ENCODE results near the gene CAMTA1. TPM values are rescaled to one million over a fixed set of nuclear protein-coding genes. Genes with fewer than 3 reads are reported as not detected.

CAMTA1 gene
- total RNA-seq, 1 experiment from 2014 or later = 82.2 TPM

DNA sequence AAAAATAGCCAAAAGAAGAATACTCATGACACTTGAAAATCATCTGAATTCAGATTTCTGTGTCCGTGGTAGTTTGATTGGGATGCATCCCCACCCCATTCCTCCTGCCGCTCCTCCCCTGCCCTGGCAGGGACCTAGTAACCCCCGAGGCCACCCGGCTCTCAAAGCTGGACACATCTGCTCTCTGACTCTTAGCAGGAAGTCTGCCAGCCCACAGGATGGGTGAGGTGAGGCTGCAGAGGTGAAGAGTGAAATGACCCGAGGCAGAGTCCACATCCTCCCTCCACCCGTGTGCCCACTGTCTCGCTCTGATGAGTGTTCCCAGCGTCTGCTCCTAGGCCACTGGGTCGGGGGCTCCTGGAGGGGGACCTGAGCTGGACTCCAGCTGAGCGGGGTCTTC is 677.4 kb downstream of the CAMTA1 start:
- H3K4me3 ChIP-seq (ENCODE audit: low read depth in 2 of 2, low read length in 2 of 2) = no peak overlapping the region
- DNase-seq (ENCODE audit: low read depth, low spot score) (no peak), ATAC-seq (no peak)
- H3K27ac ChIP-seq (ENCODE audit: low read length) = no peak overlapping the region
- ChIA-PET CTCF (no interaction called here), POLR2A (no interaction called here)
- no peaks in the 10 kb centered on the region for H3K4me1 ChIP-seq (ENCODE audit: control insufficient read depth, insufficient read depth, low read length)
- no peaks in the 10 kb centered on the region for H3K27me3 ChIP-seq (ENCODE audit: control insufficient read depth, insufficient read depth, low read length)
- no TSS peak for BruUV-seq (replicated peaks)
- in situ Hi-C loops (cut with HindIII; ENCODE audit: low pct_unique_long_range_greater_than_20kb, low sequenced_read_pairs) (no loop called here), intact Hi-C loops (cut with micrococcal nuclease; ENCODE audit: unreplicated experiment) (no loop called here)
- H3K9me3 ChIP-seq (ENCODE audit: control insufficient read depth, insufficient read depth, low read depth, low read length) = no peaks in the 10 kb centered on the region
- no peaks in the 10 kb centered on the region for H3K36me3 ChIP-seq (ENCODE audit: control insufficient read depth, insufficient read depth, low read length)
- TF ChIP-seq POLR2AphosphoS5 (IDR thresholded peaks at IDR 0.05; ENCODE audit: low read depth, low read length) (no peak), TCF7L2 (IDR thresholded peaks at IDR 0.05; ENCODE audit: low read depth, low read length) (no peak)
- TF ChIP-seq, protein P1, sequence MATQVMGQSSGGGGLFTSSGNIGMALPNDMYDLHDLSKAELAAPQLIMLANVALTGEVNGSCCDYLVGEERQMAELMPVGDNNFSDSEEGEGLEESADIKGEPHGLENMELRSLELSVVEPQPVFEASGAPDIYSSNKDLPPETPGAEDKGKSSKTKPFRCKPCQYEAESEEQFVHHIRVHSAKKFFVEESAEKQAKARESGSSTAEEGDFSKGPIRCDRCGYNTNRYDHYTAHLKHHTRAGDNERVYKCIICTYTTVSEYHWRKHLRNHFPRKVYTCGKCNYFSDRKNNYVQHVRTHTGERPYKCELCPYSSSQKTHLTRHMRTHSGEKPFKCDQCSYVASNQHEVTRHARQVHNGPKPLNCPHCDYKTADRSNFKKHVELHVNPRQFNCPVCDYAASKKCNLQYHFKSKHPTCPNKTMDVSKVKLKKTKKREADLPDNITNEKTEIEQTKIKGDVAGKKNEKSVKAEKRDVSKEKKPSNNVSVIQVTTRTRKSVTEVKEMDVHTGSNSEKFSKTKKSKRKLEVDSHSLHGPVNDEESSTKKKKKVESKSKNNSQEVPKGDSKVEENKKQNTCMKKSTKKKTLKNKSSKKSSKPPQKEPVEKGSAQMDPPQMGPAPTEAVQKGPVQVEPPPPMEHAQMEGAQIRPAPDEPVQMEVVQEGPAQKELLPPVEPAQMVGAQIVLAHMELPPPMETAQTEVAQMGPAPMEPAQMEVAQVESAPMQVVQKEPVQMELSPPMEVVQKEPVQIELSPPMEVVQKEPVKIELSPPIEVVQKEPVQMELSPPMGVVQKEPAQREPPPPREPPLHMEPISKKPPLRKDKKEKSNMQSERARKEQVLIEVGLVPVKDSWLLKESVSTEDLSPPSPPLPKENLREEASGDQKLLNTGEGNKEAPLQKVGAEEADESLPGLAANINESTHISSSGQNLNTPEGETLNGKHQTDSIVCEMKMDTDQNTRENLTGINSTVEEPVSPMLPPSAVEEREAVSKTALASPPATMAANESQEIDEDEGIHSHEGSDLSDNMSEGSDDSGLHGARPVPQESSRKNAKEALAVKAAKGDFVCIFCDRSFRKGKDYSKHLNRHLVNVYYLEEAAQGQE (IDR thresholded peaks at IDR 0.05; ENCODE audit: insufficient read depth in 1 of 2, low read depth in 2 of 2, low read length in 1 of 2) = no peak

DNA sequence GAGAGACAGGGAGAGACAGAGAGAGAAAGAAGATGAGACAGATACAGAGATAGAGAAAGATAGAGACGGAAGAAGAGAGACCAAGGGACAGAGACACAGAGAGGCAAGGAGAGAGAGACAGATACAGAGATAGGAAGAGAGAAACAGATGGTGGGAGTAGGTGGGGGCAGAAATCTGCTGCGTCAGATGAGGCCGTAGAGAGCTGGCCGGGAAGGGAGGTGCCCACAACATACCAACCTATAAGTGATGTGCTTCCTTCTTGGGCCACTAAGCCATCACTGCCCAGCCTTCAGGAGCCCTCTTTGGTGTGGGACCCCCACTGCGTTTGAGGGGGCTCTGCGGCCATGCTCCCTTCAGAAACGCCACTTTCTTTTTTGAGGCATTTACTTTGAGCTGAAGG is 678.3 kb downstream of the CAMTA1 start:
- H3K36me3 ChIP-seq (ENCODE audit: control insufficient read depth, insufficient read depth, low read length) = no peaks in the 10 kb centered on the region
- intact Hi-C loops (cut with micrococcal nuclease; ENCODE audit: unreplicated experiment) = no loop called here
- H3K4me3 ChIP-seq (ENCODE audit: low read depth in 2 of 2, low read length in 2 of 2) = no peak overlapping the region
- H3K27me3 ChIP-seq (ENCODE audit: control insufficient read depth, insufficient read depth, low read length) = no peaks in the 10 kb centered on the region
- ChIA-PET CTCF (no interaction called here), POLR2A (no interaction called here)
- TF ChIP-seq SIN3A (IDR thresholded peaks at IDR 0.05; ENCODE audit: borderline replicate concordance, insufficient read depth, low read depth, low read length) (no peak), TCF7L2 (IDR thresholded peaks at IDR 0.05; ENCODE audit: low read depth, low read length) (no peak), POLR2AphosphoS5 (IDR thresholded peaks at IDR 0.05; ENCODE audit: low read depth, low read length) (no peak)
- TF ChIP-seq, protein P1 (IDR thresholded peaks at IDR 0.05; ENCODE audit: insufficient read depth in 1 of 2, low read depth in 2 of 2, low read length in 1 of 2) = no peak
- TF ChIP-seq, protein P2, sequence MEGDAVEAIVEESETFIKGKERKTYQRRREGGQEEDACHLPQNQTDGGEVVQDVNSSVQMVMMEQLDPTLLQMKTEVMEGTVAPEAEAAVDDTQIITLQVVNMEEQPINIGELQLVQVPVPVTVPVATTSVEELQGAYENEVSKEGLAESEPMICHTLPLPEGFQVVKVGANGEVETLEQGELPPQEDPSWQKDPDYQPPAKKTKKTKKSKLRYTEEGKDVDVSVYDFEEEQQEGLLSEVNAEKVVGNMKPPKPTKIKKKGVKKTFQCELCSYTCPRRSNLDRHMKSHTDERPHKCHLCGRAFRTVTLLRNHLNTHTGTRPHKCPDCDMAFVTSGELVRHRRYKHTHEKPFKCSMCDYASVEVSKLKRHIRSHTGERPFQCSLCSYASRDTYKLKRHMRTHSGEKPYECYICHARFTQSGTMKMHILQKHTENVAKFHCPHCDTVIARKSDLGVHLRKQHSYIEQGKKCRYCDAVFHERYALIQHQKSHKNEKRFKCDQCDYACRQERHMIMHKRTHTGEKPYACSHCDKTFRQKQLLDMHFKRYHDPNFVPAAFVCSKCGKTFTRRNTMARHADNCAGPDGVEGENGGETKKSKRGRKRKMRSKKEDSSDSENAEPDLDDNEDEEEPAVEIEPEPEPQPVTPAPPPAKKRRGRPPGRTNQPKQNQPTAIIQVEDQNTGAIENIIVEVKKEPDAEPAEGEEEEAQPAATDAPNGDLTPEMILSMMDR (IDR thresholded peaks at IDR 0.05) = no peak
- DNase-seq (ENCODE audit: low read depth, low spot score) (no peak), ATAC-seq (no peak)
- no peak overlapping the region for H3K27ac ChIP-seq (ENCODE audit: low read length)
- no peaks in the 10 kb centered on the region for H3K9me3 ChIP-seq (ENCODE audit: control insufficient read depth, insufficient read depth, low read depth, low read length)
- in situ Hi-C loops (cut with HindIII; ENCODE audit: low pct_unique_long_range_greater_than_20kb, low sequenced_read_pairs) = no loop called here
- H3K4me1 ChIP-seq (ENCODE audit: control insufficient read depth, insufficient read depth, low read length) = no peaks in the 10 kb centered on the region
- no TSS peak for BruUV-seq (replicated peaks)
